ENCODE data around the gene CCDC39. TPM values are rescaled to one million over a fixed set of nuclear protein-coding genes. Genes with fewer than 3 reads are reported as not detected.
A peak's percentile ranks its signal among the peaks of the same experiment; 100 is the strongest.

The CCDC39 gene
- total and polyA plus RNA-seq, 2 of the 8 experiments (the other 6 are each of a cell fraction or from before 2014, with no cell fraction given) = 0.12 to 0.80 TPM

DNA sequence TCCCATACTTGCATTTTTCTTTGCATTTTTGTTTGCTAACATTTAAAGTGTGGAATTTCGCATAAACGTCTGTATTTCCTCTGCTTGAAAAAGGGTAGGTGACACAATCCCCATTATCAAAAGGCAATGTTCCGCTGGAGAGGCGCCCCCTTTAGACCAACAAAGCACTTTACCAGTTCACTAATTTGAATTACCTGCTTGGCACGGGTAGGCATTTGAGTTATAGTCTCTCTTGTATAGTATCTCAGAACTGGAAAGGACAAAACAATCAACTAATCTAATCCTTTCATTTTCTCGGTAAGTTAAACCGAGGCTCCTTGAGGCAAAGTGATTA lies 775 bp upstream of the CCDC39 start:
- Histone ChIP-seq H3K4ac (replicated peaks; ENCODE audit: insufficient read length, low read depth, low read length) (no peak overlapping the region), H3K27me3 (replicated peaks in 1 of 4; ENCODE audit: control insufficient read depth in 3 of 4, extremely low read depth in 1 of 4, insufficient read depth in 3 of 4, low read length in 3 of 4) (no peaks in the 10 kb centered on the region), H3K4me3 (ENCODE audit: extremely low read depth in 1 of 4, insufficient read depth in 2 of 4, low read depth in 3 of 4, low read length in 4 of 4) (peak overlapping the region; percentile 68 to 95 (median 87)), H3K79me1 (ENCODE audit: low read depth, low read length) (no peaks in the 10 kb centered on the region), H2BK15ac (ENCODE audit: low read length) (no peak overlapping the region), H2AK5ac (ENCODE audit: low read depth, low read length) (no peak overlapping the region), H3K27ac (ENCODE audit: low read depth, low read length) (no peak overlapping the region), H2BK120ac (replicated peaks; ENCODE audit: low read depth, low read length) (no peak overlapping the region), H2BK12ac (ENCODE audit: low read depth, low read length) (no peak overlapping the region), H3K18ac (ENCODE audit: extremely low read depth, low read length) (no peak overlapping the region; the same call in 1 of the 2 replicates), H3K23me2 (ENCODE audit: low read depth, low read length) (peaks cover 7% of the 10 kb centered on the region), H2BK20ac (ENCODE audit: low read length) (no peak overlapping the region), H3K23ac (ENCODE audit: insufficient read length) (no peak overlapping the region), H3K36me3 (ENCODE audit: control insufficient read depth in 2 of 4, insufficient read depth in 4 of 4, low read length in 3 of 4) (no peaks in the 10 kb centered on the region), H2AFZ (ENCODE audit: low read length) (peak overlapping the region; percentile 93), H3K9me3 (ENCODE audit: insufficient read depth in 2 of 2, low read depth in 1 of 2, low read length in 1 of 2) (no peaks in the 10 kb centered on the region), H3K9ac (replicated peaks in 1 of 4; ENCODE audit: extremely low read depth in 1 of 4, low read depth in 3 of 4, low read length in 3 of 4) (peak overlapping the region in 3 of 4 experiments; percentile 34 to 51 (median 47); a peak in 5 of 7 replicates), H4K20me1 (replicated peaks in 1 of 2; ENCODE audit: control insufficient read depth in 1 of 2, insufficient read depth in 2 of 2, low read length in 2 of 2) (no peaks in the 10 kb centered on the region), H2BK5ac (ENCODE audit: low read depth, low read length) (no peak overlapping the region), H4K8ac (ENCODE audit: extremely low read depth, insufficient read depth, low read length) (no peak overlapping the region), H3K79me2 (ENCODE audit: control insufficient read depth in 1 of 2, insufficient read depth in 2 of 2, low read length in 2 of 2) (no peaks in the 10 kb centered on the region), H3K4me2 (ENCODE audit: insufficient read depth in 1 of 2, low read depth in 2 of 2, low read length in 2 of 2) (peak overlapping the region; percentile 53 to 81), H3K56ac (replicated peaks; ENCODE audit: insufficient read length, low read depth, low read length) (no peak overlapping the region), H4K91ac (replicated peaks; ENCODE audit: insufficient read length, low read length) (no peak overlapping the region), H4K5ac (ENCODE audit: insufficient read length, low read depth, low read length) (no peak overlapping the region), H3K14ac (ENCODE audit: insufficient read length) (no peak overlapping the region), H3K4me1 (replicated peaks in 1 of 4; ENCODE audit: control insufficient read depth in 3 of 4, insufficient read depth in 4 of 4, low read length in 3 of 4) (peaks cover 0 to 4% (median 2%) of the 10 kb centered on the region in 4 experiments; a peak in 2 of 7 replicates)
- CTCF ChIA-PET (ENCODE audit: partially characterized antibody) = interaction anchor here (1.0 to 2.3 kb wide), 4 partner anchors 14 to 57 kb away, joined by 4 to 13 read pairs (median 4); no protein-coding TSS in a partner anchor
- FAIRE-seq (peak; percentile 45), DNase-seq (ENCODE audit: low read depth in 1 of 2, low spot score in 2 of 2) (no peak)
- POLR2A ChIA-PET (ENCODE audit: partially characterized antibody) = interaction anchor here (1.8 kb wide), 1 partner anchor 78 kb away, joined by 6 read pairs; the partner anchor contains the start of gene TTC14
- WGBS, 2 experiments (ENCODE audit: extremely low coverage in 1 of 2, insufficient coverage in 1 of 2, insufficient read length in 1 of 2, insufficient replicate concordance in 2 of 2, low coverage in 1 of 2, low lambda C conversion rate in 2 of 2, missing lambda C conversion rate in 1 of 2) = 3% methylated on average over 7 of the region's 7 CpGs; no CpG with 5 or more reads in 1 of the 2 experiments
- TF ChIP-seq SRF (IDR thresholded peaks at IDR 0.05; ENCODE audit: low read depth, low read length) (no peak), EP300 (IDR thresholded peaks at IDR 0.05; ENCODE audit: borderline replicate concordance in 1 of 2, low read depth in 2 of 2, low read length in 2 of 2) (no peak), CEBPB (IDR thresholded peaks at IDR 0.05; ENCODE audit: low read depth, low read length) (no peak), CREB1 (IDR thresholded peaks at IDR 0.05) (0 out of 2 replicates have a peak, but pooled peaks have one; percentile 23), CBX5 (IDR thresholded peaks at IDR 0.05; ENCODE audit: low read depth, low read length) (no peak), RAD21 (IDR thresholded peaks at IDR 0.05 in 1 of 2, conservative IDR thresholded peaks at IDR 0.05 in 1 of 2; ENCODE audit: low read depth in 2 of 2, low read length in 2 of 2) (peak; percentile 39 to 53), GTF2F1 (IDR thresholded peaks at IDR 0.05; ENCODE audit: borderline replicate concordance, low read depth, low read length) (no peak), SIRT6 (IDR thresholded peaks at IDR 0.05; ENCODE audit: low read length) (no peak), ASH2L (IDR thresholded peaks at IDR 0.05; ENCODE audit: low read length) (no peak)
- TF ChIP-seq, protein P1, sequence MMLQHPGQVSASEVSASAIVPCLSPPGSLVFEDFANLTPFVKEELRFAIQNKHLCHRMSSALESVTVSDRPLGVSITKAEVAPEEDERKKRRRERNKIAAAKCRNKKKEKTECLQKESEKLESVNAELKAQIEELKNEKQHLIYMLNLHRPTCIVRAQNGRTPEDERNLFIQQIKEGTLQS (IDR thresholded peaks at IDR 0.05; ENCODE audit: insufficient read depth, low read depth, low read length) = no peak
- TF ChIP-seq, protein P2, sequence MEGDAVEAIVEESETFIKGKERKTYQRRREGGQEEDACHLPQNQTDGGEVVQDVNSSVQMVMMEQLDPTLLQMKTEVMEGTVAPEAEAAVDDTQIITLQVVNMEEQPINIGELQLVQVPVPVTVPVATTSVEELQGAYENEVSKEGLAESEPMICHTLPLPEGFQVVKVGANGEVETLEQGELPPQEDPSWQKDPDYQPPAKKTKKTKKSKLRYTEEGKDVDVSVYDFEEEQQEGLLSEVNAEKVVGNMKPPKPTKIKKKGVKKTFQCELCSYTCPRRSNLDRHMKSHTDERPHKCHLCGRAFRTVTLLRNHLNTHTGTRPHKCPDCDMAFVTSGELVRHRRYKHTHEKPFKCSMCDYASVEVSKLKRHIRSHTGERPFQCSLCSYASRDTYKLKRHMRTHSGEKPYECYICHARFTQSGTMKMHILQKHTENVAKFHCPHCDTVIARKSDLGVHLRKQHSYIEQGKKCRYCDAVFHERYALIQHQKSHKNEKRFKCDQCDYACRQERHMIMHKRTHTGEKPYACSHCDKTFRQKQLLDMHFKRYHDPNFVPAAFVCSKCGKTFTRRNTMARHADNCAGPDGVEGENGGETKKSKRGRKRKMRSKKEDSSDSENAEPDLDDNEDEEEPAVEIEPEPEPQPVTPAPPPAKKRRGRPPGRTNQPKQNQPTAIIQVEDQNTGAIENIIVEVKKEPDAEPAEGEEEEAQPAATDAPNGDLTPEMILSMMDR (IDR thresholded peaks at IDR 0.05; ENCODE audit: control extremely low read depth in 1 of 3, insufficient read depth in 1 of 3, low read depth in 1 of 3, low read length in 3 of 3) = peak in 2 of 3 experiments; percentile 54 to 70; a peak in 3 of 4 replicates
